Neural cell (in vitro differentiated cells): ENCODE results near the gene MME. TPM values are rescaled to one million over a fixed set of nuclear protein-coding genes. Genes with fewer than 3 reads are reported as not detected.

Experiments
- H2AFZ ChIP-seq: fragments of 200-600, 300-800 bp; sonication (generic), shearing (Covaris generic); 2 replicates; pipeline ENCODE4 v1.6.0; 2014; ENCODE audit warnings: low read depth, mild to moderate bottlenecking, antibody characterized with exemption, low read length, moderate library complexity
- H3F3A ChIP-seq: fragments of 200-600 bp; shearing (Covaris generic); 2 replicates; pipeline ENCODE4 v1.6.1; 2016; ENCODE audit warnings: mild to moderate bottlenecking, moderate library complexity, mixed read lengths, antibody characterized with exemption, low read length; ENCODE audit not compliant: insufficient read depth, poor library complexity, severe bottlenecking
- H3K27ac ChIP-seq: fragments of 200-600, 300-800 bp; sonication (generic), shearing (Covaris generic); 2 replicates; pipeline ENCODE4 v1.5.1; 2014; ENCODE audit warnings: mild to moderate bottlenecking, low read length, moderate library complexity
- H3K27me3 ChIP-seq: fragments of 300-800, 200-600 bp; sonication (generic), shearing (Covaris generic); 2 replicates; pipeline ENCODE4 v1.6.0; 2014; ENCODE audit warnings: mild to moderate bottlenecking, low read depth, low read length, moderate library complexity; ENCODE audit not compliant: insufficient read depth
- H3K36me3 ChIP-seq: fragments of 300-800, 200-600 bp; sonication (generic), shearing (Covaris generic); 2 replicates; pipeline ENCODE4 v1.5.1; 2014; ENCODE audit warnings: mild to moderate bottlenecking, antibody characterized with exemption, low read length, moderate library complexity; ENCODE audit not compliant: insufficient read depth
- H3K4me2 ChIP-seq: fragments of 300-800, 200-600 bp; sonication (generic), shearing (Covaris generic); 2 replicates; pipeline ENCODE4 v1.6.0; 2014; ENCODE audit warnings: mild to moderate bottlenecking, low read length
- H3K4me3 ChIP-seq: fragments of 300-800, 200-600 bp; sonication (generic), shearing (Covaris generic); 2 replicates; pipeline ENCODE4 v1.5.1; 2014; ENCODE audit warnings: mild to moderate bottlenecking, low read length, moderate library complexity
- H3K79me2 ChIP-seq: fragments of 200-600 bp; shearing (Covaris generic); replicated peaks from 2 replicates; pipeline ENCODE4 v1.6.0; 2014; ENCODE audit warnings: mild to moderate bottlenecking, low read length, moderate library complexity; ENCODE audit not compliant: insufficient read depth
- H3K9ac ChIP-seq: fragments of 300-800, 200-600 bp; sonication (generic), shearing (Covaris generic); 2 replicates; pipeline ENCODE4 v1.6.1; 2016; ENCODE audit warnings: mild to moderate bottlenecking, low read length, mixed read lengths
- H3K9me2 ChIP-seq: fragments of 200-600 bp; shearing (Covaris generic); 2 replicates; pipeline ENCODE4 v1.6.1; 2016; ENCODE audit warnings: mild to moderate bottlenecking, low read length, mixed read lengths; ENCODE audit not compliant: insufficient read depth
- H3K9me3 ChIP-seq: fragments of 200-600, 300-800 bp; sonication (generic), shearing (Covaris generic); 2 replicates; pipeline ENCODE4 v1.6.1; 2016; ENCODE audit warnings: mild to moderate bottlenecking, mixed run types, low read length, moderate library complexity, mixed read lengths
- H4K20me1 ChIP-seq: fragments of 200-600 bp; shearing (Covaris generic); 2 replicates; pipeline ENCODE4 v1.6.1; 2016; ENCODE audit warnings: mild to moderate bottlenecking, mixed run types; ENCODE audit not compliant: insufficient read depth
- CTCF ChIP-seq: fragments of 450-650 bp; IDR thresholded peaks from 2 replicates; pipeline ENCODE4 v1.5.1; 2014; ENCODE audit warnings: antibody characterized with exemption, mild to moderate bottlenecking, moderate library complexity; ENCODE audit not compliant: poor library complexity, severe bottlenecking
- EP300 ChIP-seq: fragments of 450-650 bp; conservative IDR thresholded peaks from 2 replicates; pipeline ENCODE4 v1.6.1; 2014; ENCODE audit warnings: antibody characterized with exemption, mild to moderate bottlenecking, moderate library complexity; ENCODE audit not compliant: poor library complexity, severe bottlenecking
- EZH2 ChIP-seq: fragments of 200-600, 300-800 bp; shearing (Covaris generic), sonication (generic); IDR thresholded peaks from 2 replicates; pipeline ENCODE4 v1.6.1; 2014; ENCODE audit warnings: antibody characterized with exemption, low read length, borderline replicate concordance, mild to moderate bottlenecking; ENCODE audit not compliant: insufficient read depth, poor library complexity, severe bottlenecking
- MXI1 ChIP-seq: fragments of 450-650 bp; conservative IDR thresholded peaks from 2 replicates; pipeline ENCODE4 v1.6.1; 2014; ENCODE audit warnings: antibody characterized with exemption, mild to moderate bottlenecking; ENCODE audit not compliant: poor library complexity, severe bottlenecking
- POLR2AphosphoS5 ChIP-seq: IDR thresholded peaks from 2 replicates; pipeline ENCODE4 v1.6.1; 2012
- RAD21 ChIP-seq: fragments of 450-650 bp; conservative IDR thresholded peaks from 2 replicates; pipeline ENCODE4 v1.6.1; 2014; ENCODE audit warnings: antibody characterized with exemption, mild to moderate bottlenecking, moderate library complexity
- SMC3 ChIP-seq: fragments of 450-650 bp; conservative IDR thresholded peaks from 2 replicates; pipeline ENCODE4 v1.6.1; 2014; ENCODE audit warnings: antibody characterized with exemption, mild to moderate bottlenecking, moderate library complexity; ENCODE audit not compliant: poor library complexity
- TAF1 ChIP-seq: IDR thresholded peaks from 2 replicates; pipeline ENCODE4 v1.6.1; 2012; ENCODE audit warnings: low read depth
- polyA plus RNA-seq: library from polyadenylated mRNA; depleted of rRNA; stranded (reverse); fragments of >200 nt; gene quantifications from 2 replicates; pipeline ENCODE4 v1.2.3, GENCODE V29; 2014
- TF ChIP-seq, protein P1 (sequence below): IDR thresholded peaks from 2 replicates; pipeline ENCODE4 v1.6.1; 2012; ENCODE audit warnings: borderline replicate concordance

The MME gene
- polyA plus RNA-seq, 1 donor from 2014 or later = 0.54 TPM

DNA sequence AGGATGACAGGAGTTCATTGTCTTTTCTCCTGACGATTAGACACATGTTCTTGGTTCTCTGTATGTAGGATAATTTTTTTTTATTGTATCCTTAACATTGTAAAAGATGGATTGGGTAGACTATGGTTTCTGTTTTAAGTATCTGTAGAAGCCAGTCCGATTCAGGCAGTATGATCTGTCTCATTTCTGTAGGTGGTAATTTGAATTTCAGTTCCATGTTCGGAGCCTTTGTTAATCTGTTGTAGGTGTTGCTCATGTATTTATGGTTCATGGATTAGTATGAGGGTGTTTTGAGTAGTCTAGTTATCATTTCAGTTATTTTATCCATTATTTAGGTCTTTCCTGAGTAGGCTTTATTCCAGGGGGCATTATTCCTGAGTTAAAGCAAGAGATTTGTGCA lies 32.4 kb upstream of the MME start:
- H4K20me1 ChIP-seq = no peaks in the 10 kb centered on the region
- H3K9me2 ChIP-seq = no peaks in the 10 kb centered on the region
- no peaks in the 10 kb centered on the region for H3F3A ChIP-seq
- TF ChIP-seq EP300 = no peak
- no peak for TF ChIP-seq POLR2AphosphoS5
- no peak for TF ChIP-seq SMC3
- TF ChIP-seq TAF1 = no peak
- no peak for TF ChIP-seq CTCF
- TF ChIP-seq, protein P1, sequence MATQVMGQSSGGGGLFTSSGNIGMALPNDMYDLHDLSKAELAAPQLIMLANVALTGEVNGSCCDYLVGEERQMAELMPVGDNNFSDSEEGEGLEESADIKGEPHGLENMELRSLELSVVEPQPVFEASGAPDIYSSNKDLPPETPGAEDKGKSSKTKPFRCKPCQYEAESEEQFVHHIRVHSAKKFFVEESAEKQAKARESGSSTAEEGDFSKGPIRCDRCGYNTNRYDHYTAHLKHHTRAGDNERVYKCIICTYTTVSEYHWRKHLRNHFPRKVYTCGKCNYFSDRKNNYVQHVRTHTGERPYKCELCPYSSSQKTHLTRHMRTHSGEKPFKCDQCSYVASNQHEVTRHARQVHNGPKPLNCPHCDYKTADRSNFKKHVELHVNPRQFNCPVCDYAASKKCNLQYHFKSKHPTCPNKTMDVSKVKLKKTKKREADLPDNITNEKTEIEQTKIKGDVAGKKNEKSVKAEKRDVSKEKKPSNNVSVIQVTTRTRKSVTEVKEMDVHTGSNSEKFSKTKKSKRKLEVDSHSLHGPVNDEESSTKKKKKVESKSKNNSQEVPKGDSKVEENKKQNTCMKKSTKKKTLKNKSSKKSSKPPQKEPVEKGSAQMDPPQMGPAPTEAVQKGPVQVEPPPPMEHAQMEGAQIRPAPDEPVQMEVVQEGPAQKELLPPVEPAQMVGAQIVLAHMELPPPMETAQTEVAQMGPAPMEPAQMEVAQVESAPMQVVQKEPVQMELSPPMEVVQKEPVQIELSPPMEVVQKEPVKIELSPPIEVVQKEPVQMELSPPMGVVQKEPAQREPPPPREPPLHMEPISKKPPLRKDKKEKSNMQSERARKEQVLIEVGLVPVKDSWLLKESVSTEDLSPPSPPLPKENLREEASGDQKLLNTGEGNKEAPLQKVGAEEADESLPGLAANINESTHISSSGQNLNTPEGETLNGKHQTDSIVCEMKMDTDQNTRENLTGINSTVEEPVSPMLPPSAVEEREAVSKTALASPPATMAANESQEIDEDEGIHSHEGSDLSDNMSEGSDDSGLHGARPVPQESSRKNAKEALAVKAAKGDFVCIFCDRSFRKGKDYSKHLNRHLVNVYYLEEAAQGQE = no peak
- no peak for TF ChIP-seq RAD21
- no peak for TF ChIP-seq MXI1
- TF ChIP-seq EZH2 = no peak
- no peak overlapping the region for H3K27ac ChIP-seq
- no peak overlapping the region for H3K9ac ChIP-seq
- no peaks in the 10 kb centered on the region for H3K79me2 ChIP-seq
- no peaks in the 10 kb centered on the region for H3K36me3 ChIP-seq
- H3K9me3 ChIP-seq = peaks cover 4% of the 10 kb centered on the region
- no peaks in the 10 kb centered on the region for H3K27me3 ChIP-seq
- H3K4me2 ChIP-seq = no peak overlapping the region
- H2AFZ ChIP-seq = no peak overlapping the region
- no peak overlapping the region for H3K4me3 ChIP-seq

GRCh38 chr3:155049959-155050358 lies 30.2 kb upstream of the MME start:
- H3K9me3 ChIP-seq = peaks cover 4% of the 10 kb centered on the region
- no peaks in the 10 kb centered on the region for H3K27me3 ChIP-seq
- H3K27ac ChIP-seq = no peak overlapping the region
- H3K4me3 ChIP-seq = no peak overlapping the region
- no peak overlapping the region for H3K4me2 ChIP-seq
- H3K9ac ChIP-seq = no peak overlapping the region
- no peaks in the 10 kb centered on the region for H3K9me2 ChIP-seq
- no peak for TF ChIP-seq SMC3
- H2AFZ ChIP-seq = no peak overlapping the region
- no peaks in the 10 kb centered on the region for H3K79me2 ChIP-seq
- no peaks in the 10 kb centered on the region for H3K36me3 ChIP-seq
- no peaks in the 10 kb centered on the region for H4K20me1 ChIP-seq
- H3F3A ChIP-seq = no peaks in the 10 kb centered on the region

DNA sequence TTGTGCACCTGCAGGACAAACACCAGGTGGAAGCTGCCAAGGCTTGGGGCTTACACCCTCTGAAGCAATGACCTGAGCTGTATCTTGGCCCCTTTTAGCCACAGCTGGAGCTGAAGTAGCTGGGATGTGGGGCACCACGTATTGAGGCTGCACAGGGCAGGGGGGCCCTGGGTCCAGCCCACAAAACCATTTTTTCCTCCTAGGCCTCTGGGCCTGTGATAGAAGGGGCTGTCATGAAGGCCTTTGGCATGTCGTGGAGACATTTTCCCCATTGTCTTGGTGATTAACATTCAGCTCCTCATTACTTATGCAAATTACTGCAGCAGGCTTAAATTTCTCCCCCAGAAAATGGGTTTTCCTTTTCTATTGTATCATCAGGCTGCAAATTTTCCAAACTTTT lies 27.6 kb upstream of the MME start:
- Histone ChIP-seq H3F3A (no peaks in the 10 kb centered on the region), H3K27ac (no peak overlapping the region), H3K27me3 (no peaks in the 10 kb centered on the region), H3K9ac (no peak overlapping the region), H3K4me2 (no peak overlapping the region), H3K4me3 (no peak overlapping the region), H3K9me3 (peaks cover 4% of the 10 kb centered on the region), H3K36me3 (no peaks in the 10 kb centered on the region), H3K79me2 (no peaks in the 10 kb centered on the region), H4K20me1 (no peaks in the 10 kb centered on the region), H2AFZ (no peak overlapping the region), H3K9me2 (no peaks in the 10 kb centered on the region)
- TF ChIP-seq SMC3 (no peak), EZH2 (no peak), MXI1 (no peak), POLR2AphosphoS5 (no peak), EP300 (no peak), RAD21 (no peak), TAF1 (no peak), CTCF (no peak)
- TF ChIP-seq, protein P1 = no peak
